ENCODE data around the gene RPLP2.

Gene RPLP2

GRCh38 chr11:809287-810039 lies at the start of gene RPLP2:
Gene RPLP2 (plus strand): TSS chr11:809967. CDS start chr11:810235, 268 bp downstream.
- DNase-seq, result peak; percentile 71

GRCh38 chr11:760236-760635 lies 49.5 kb upstream of the RPLP2 start:
- DNase-seq, result no peak

- no peak for DNase-seq
These were observed 48.1 kb upstream of the RPLP2 start for GRCh38 chr11:761526-762108.

GRCh38 chr11:762421-763072 lies 47.2 kb upstream of the RPLP2 start:
- no peak for DNase-seq

- no peak for DNase-seq
These were observed 46.7 kb upstream of the RPLP2 start for GRCh38 chr11:763073-763463.

- no peak for DNase-seq
These were observed 46.0 kb upstream of the RPLP2 start for GRCh38 chr11:763549-764321.

- no peak for DNase-seq
These were observed 45.3 kb upstream of the RPLP2 start for GRCh38 chr11:764322-765024.

GRCh38 chr11:765025-765801 lies 44.6 kb upstream of the RPLP2 start:
- DNase-seq, result no peak

GRCh38 chr11:765802-766091 lies 44.0 kb upstream of the RPLP2 start:
- DNase-seq, result no peak

GRCh38 chr11:766106-766935 lies 43.4 kb upstream of the RPLP2 start:
- no peak for DNase-seq

GRCh38 chr11:766936-767210 lies 42.9 kb upstream of the RPLP2 start:
- no peak for DNase-seq

GRCh38 chr11:767238-767637 lies 42.5 kb upstream of the RPLP2 start:
- DNase-seq, result no peak

GRCh38 chr11:769887-770641 lies 39.7 kb upstream of the RPLP2 start:
- no peak for DNase-seq

- no peak for DNase-seq
These were observed 38.8 kb upstream of the RPLP2 start for GRCh38 chr11:770642-771616.

- no peak for DNase-seq
These were observed 38.1 kb upstream of the RPLP2 start for GRCh38 chr11:771617-772204.

GRCh38 chr11:772429-773390 lies 37.1 kb upstream of the RPLP2 start:
- DNase-seq, result no peak

- no peak for DNase-seq
These were observed 36.3 kb upstream of the RPLP2 start for GRCh38 chr11:773425-773824.

- DNase-seq, result no peak
These were observed 35.9 kb upstream of the RPLP2 start for GRCh38 chr11:773830-774229.

All from NCI-H1417 treated with DMSO at 0.1 percent for 48 hours (cell line).